ENCODE results near the gene FGFRL1. TPM values are rescaled to one million over a fixed set of nuclear protein-coding genes. Genes with fewer than 3 reads are reported as not detected.
"Not testable (repeated sequence)": the region's sequence is repeated elsewhere in the genome, so short reads cannot be mapped to it uniquely, and the experiment has no call there.

FGFRL1 gene
- polyA plus RNA-seq, 1 donor from 2014 or later, result 0.97 TPM

DNA sequence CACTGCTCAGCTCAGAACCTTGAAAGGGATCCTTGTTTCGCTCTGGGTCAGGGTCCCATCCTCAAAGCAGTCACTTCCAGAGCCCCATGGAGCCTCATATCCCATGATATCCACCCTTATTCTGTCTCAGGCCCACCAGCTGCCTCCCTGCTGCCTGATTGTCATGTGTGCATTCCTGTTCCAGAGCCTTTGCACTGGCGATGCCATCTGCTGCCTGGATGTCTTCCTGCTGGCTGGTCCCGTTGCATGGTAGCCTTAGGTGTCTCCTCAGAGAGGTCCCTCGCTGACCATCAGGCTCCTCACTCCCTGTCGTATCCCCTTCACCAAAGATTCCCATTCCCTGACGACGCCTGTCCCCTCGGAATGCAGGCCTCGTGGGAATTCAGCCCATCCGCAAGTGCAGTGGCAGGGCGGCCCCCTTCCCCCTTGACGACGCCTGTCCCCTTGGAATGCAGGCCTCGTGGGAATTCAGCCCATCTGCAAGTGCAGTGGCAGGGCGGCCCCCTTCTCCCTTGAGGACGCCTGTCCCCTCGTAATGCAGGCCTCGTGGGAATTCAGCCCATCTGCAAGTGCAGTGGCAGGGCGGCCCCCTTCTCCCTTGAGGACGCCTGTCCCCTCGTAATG lies 12.1 kb upstream of the FGFRL1 start:
- not testable (repeated sequence) for H3F3A ChIP-seq (ENCODE audit: insufficient read depth, low read length, poor library complexity, severe bottlenecking); H3K36me3 ChIP-seq (ENCODE audit: insufficient read depth, low read length); H3K4me3 ChIP-seq (ENCODE audit: low read length); H4K20me1 ChIP-seq (ENCODE audit: insufficient read depth); H3K4me2 ChIP-seq (ENCODE audit: low read length); H3K27ac ChIP-seq (ENCODE audit: low read length); H3K9ac ChIP-seq (ENCODE audit: low read length); H2AFZ ChIP-seq (ENCODE audit: low read depth, low read length); H3K9me2 ChIP-seq (ENCODE audit: insufficient read depth, low read length); H3K79me2 ChIP-seq (replicated peaks; ENCODE audit: insufficient read depth, low read length); H3K9me3 ChIP-seq (ENCODE audit: low read length)
- peaks cover 55% of the 10 kb centered on the region for H3K27me3 ChIP-seq (ENCODE audit: insufficient read depth, low read depth, low read length)

DNA sequence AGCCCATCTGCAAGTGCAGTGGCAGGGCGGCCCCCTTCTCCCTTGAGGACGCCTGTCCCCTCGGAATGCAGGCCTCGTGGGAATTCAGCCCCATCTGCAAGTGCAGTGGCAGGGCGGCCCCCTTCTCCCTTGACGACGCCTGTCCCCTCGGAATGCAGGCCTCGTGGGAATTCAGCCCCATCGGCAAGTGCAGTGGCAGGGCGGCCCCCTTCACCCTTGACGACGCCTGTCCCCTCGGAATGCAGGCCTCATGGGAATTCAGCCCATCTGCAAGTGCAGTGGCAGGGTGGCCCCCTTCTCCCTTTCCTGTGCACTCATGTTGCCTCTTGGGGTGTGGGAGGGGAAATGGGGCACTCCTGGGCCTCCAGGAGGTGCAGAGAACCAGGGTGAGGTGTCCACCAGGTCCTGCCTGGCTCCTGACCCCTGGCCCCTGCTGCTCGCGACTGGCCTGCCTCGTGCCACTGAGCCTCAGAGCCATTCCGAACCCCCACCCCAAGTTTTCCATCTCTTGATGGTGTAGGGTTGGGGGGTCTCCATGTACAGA lies 11.5 kb upstream of the FGFRL1 start:
- Histone ChIP-seq H3K27ac (ENCODE audit: low read length) (no peak overlapping the region), H4K20me1 (ENCODE audit: insufficient read depth) (no peaks in the 10 kb centered on the region), H3K36me3 (ENCODE audit: insufficient read depth, low read length) (no peaks in the 10 kb centered on the region), H3K79me2 (replicated peaks; ENCODE audit: insufficient read depth, low read length) (no peaks in the 10 kb centered on the region), H3F3A (ENCODE audit: insufficient read depth, low read length, poor library complexity, severe bottlenecking) (no peaks in the 10 kb centered on the region), H3K4me3 (ENCODE audit: low read length) (no peak overlapping the region), H3K27me3 (ENCODE audit: insufficient read depth, low read depth, low read length) (peaks cover 61% of the 10 kb centered on the region), H3K9me3 (ENCODE audit: low read length) (peaks cover 4% of the 10 kb centered on the region), H2AFZ (ENCODE audit: low read depth, low read length) (no peak overlapping the region), H3K4me2 (ENCODE audit: low read length) (no peak overlapping the region), H3K9me2 (ENCODE audit: insufficient read depth, low read length) (no peaks in the 10 kb centered on the region), H3K9ac (ENCODE audit: low read length) (no peak overlapping the region)
- TF ChIP-seq EZH2 (IDR thresholded peaks at IDR 0.05; ENCODE audit: borderline replicate concordance, insufficient read depth, low read length, poor library complexity, severe bottlenecking) (no peak), POLR2AphosphoS5 (IDR thresholded peaks at IDR 0.05) (no peak), REST (IDR thresholded peaks at IDR 0.05; ENCODE audit: borderline replicate concordance) (no peak), EP300 (conservative IDR thresholded peaks at IDR 0.05; ENCODE audit: poor library complexity, severe bottlenecking) (no peak), MXI1 (conservative IDR thresholded peaks at IDR 0.05; ENCODE audit: poor library complexity, severe bottlenecking) (no peak), RAD21 (conservative IDR thresholded peaks at IDR 0.05) (no peak), SMC3 (conservative IDR thresholded peaks at IDR 0.05; ENCODE audit: poor library complexity) (no peak), TAF1 (IDR thresholded peaks at IDR 0.05; ENCODE audit: low read depth) (no peak)
- TF ChIP-seq, protein P1, sequence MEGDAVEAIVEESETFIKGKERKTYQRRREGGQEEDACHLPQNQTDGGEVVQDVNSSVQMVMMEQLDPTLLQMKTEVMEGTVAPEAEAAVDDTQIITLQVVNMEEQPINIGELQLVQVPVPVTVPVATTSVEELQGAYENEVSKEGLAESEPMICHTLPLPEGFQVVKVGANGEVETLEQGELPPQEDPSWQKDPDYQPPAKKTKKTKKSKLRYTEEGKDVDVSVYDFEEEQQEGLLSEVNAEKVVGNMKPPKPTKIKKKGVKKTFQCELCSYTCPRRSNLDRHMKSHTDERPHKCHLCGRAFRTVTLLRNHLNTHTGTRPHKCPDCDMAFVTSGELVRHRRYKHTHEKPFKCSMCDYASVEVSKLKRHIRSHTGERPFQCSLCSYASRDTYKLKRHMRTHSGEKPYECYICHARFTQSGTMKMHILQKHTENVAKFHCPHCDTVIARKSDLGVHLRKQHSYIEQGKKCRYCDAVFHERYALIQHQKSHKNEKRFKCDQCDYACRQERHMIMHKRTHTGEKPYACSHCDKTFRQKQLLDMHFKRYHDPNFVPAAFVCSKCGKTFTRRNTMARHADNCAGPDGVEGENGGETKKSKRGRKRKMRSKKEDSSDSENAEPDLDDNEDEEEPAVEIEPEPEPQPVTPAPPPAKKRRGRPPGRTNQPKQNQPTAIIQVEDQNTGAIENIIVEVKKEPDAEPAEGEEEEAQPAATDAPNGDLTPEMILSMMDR (IDR thresholded peaks at IDR 0.05; ENCODE audit: poor library complexity, severe bottlenecking), result no peak

Measured in neural cell (in vitro differentiated cells).